CD4-positive, alpha-beta T cell treated with Interleukin-10 for 1 hour (primary cell): ENCODE data around the gene CDC14A.
A peak's percentile ranks its signal among the peaks of the same experiment; 100 is the strongest.
"Not testable (repeated sequence)": the region's sequence is repeated elsewhere in the genome, so short reads cannot be mapped to it uniquely, and the experiment has no call there.

Experiments used
- DNase-seq: peaks from one replicate; pipeline ENCODE4 v3.0.0-alpha.2; 2020

Gene CDC14A

GRCh38 chr1:100335436-100335835 is 16.9 kb upstream of the CDC14A start:
- no peak for DNase-seq

- not testable (repeated sequence) for DNase-seq
These were observed 14.4 kb upstream of the CDC14A start for GRCh38 chr1:100337878-100338277.

- not testable (repeated sequence) for DNase-seq
These were observed 12.6 kb upstream of the CDC14A start for GRCh38 chr1:100339735-100340134.

GRCh38 chr1:100340494-100340893 is 11.8 kb upstream of the CDC14A start:
- DNase-seq, result no peak

- no peak for DNase-seq
These were observed 10.0 kb upstream of the CDC14A start for GRCh38 chr1:100342348-100342747.

- DNase-seq, result no peak
These were observed 8.4 kb upstream of the CDC14A start for GRCh38 chr1:100343897-100344296.

- no peak for DNase-seq
These were observed 7.5 kb upstream of the CDC14A start for GRCh38 chr1:100344774-100345173.

GRCh38 chr1:100346387-100346786 is 5.9 kb upstream of the CDC14A start:
- no peak for DNase-seq

- DNase-seq, result no peak
These were observed 5.0 kb upstream of the CDC14A start for GRCh38 chr1:100347009-100347966.

GRCh38 chr1:100348549-100349144 is 3.7 kb upstream of the CDC14A start:
- DNase-seq, result no peak

GRCh38 chr1:100349246-100349645 is 3.1 kb upstream of the CDC14A start:
- DNase-seq, result no peak

- no peak for DNase-seq
These were observed 1.6 kb upstream of the CDC14A start for GRCh38 chr1:100350787-100351094.

GRCh38 chr1:100351095-100351887 is 1.0 kb upstream of the CDC14A start:
- peak; percentile 90 for DNase-seq

- DNase-seq, result peak; percentile 50
These were observed 930 bp downstream of the CDC14A start for GRCh38 chr1:100353071-100353801.

GRCh38 chr1:100353988-100354387 is 1.7 kb downstream of the CDC14A start:
- no peak for DNase-seq

GRCh38 chr1:100354971-100355394 is 2.7 kb downstream of the CDC14A start:
- DNase-seq, result peak; percentile 60

- DNase-seq, result peak; percentile 53
These were observed 5.9 kb downstream of the CDC14A start for GRCh38 chr1:100358210-100358609.

- DNase-seq, result no peak
These were observed 6.8 kb downstream of the CDC14A start for GRCh38 chr1:100359139-100359538.

GRCh38 chr1:100360790-100361510 is 8.6 kb downstream of the CDC14A start:
- DNase-seq, result no peak

- no peak for DNase-seq
These were observed 9.3 kb downstream of the CDC14A start for GRCh38 chr1:100361511-100362089.

- no peak for DNase-seq
These were observed 10.6 kb downstream of the CDC14A start for GRCh38 chr1:100362821-100363466.
